Esophagus mucosa (tissue), 1 donor: Measurements from ENCODE around the gene UPB1. TPM values are rescaled to one million over a fixed set of nuclear protein-coding genes. Genes with fewer than 3 reads are reported as not detected.
"Not testable (repeated sequence)": the region's sequence is repeated elsewhere in the genome, so short reads cannot be mapped to it uniquely, and the experiment has no call there.

Source experiments
- ATAC-seq: fragments of 200-7000 bp; cut with Tn5 transposase; one replicate; pipeline ENCODE4 v1.9.1; 2020
- total RNA-seq: library from RNA; stranded (reverse); gene quantifications from one replicate; pipeline ENCODE4 v1.2.4, GENCODE V29; 2023
- donor health status: DM: yes; HTN: yes; CAD: no.

Gene UPB1
- total RNA-seq, 1 donor from 2014 or later = 0.12 TPM

DNA sequence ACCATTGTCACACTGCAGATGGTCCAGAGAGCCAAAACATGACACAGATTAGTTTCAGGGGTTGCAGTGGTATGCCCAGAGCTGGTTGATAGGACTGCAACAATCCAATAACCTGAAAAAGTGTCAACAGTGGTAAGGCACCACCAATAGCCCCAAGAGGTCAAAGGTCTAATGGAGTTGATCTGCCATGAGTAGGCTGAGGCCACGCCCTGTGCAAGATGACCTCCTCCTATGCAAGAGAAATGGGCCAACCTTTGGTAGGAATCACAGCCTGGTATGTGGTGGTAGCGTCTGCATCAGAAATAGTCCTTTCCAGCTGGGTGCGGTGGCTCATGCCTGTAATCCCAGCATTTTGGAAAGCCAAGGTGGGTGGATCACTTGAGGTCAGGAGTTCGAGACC is 40.2 kb downstream of the UPB1 start:
- no peak for ATAC-seq

DNA sequence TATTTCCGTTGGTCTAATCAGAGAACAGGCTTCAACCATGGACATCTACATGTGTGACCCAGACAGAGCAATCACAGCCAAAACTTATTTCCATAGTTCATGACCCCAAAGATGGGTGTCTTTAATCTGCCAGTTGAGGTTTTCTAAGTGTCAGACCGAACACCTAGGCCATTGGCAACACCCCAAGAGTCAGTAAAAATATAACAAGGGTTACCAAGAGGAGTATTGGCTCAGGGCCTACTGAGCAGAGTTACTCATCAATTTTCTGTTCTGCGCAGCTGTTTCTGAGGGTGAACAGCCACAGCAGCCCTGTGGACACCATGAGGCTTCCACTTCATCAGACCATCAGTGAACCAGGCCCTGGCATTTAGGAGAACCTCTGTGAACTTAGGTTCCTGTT is 41.0 kb downstream of the UPB1 start:
- no peak for ATAC-seq

GRCh38 chr22:24540470-24540869 is 45.3 kb downstream of the UPB1 start:
- no peak for ATAC-seq

- ATAC-seq = no peak
Observed at GRCh38 chr22:24541681-24542515, 46.8 kb downstream of the UPB1 start.

DNA sequence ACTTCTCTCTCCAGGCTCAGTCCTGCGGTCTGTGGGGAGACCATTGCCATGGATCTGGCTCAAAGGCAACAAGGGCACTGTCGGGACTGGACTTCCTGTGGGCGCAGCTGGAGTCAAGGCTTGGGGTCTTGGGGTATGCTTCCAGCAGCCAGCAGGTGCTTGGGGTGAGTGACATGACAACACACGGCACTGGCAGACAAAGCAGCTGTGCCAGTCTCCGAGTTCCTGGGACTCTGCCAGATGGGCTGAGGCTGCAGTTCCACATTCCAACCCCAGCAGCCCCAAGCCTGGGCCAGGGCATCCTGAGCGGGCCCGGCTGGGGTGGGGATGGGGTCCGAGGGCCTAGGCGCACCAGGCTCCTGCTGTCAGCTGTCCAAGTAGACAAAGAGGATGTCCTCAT is 47.5 kb downstream of the UPB1 start:
- peak; percentile 39 for ATAC-seq

DNA sequence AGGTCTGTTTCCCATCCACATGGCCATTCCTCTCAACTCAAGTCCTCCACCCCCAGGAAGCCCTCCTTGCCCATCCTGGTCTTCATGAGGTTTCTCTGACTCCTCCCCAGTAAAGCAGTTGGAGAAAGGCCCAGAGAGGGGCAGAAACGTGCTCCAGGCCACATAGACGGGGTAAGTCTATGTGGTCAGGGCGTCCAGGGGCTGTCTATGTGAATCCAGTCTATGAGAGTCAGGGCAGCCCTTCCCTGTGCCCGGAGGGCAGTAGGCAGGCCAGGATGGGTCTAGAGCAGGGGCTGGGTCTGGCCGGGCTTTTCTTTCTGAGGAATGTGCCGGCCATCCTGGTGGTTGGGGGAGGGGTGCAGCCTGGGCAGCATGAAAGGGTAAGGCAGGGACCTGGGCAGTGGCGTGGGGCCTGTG is 48.1 kb downstream of the UPB1 start:
- ATAC-seq = peak; percentile 10

DNA sequence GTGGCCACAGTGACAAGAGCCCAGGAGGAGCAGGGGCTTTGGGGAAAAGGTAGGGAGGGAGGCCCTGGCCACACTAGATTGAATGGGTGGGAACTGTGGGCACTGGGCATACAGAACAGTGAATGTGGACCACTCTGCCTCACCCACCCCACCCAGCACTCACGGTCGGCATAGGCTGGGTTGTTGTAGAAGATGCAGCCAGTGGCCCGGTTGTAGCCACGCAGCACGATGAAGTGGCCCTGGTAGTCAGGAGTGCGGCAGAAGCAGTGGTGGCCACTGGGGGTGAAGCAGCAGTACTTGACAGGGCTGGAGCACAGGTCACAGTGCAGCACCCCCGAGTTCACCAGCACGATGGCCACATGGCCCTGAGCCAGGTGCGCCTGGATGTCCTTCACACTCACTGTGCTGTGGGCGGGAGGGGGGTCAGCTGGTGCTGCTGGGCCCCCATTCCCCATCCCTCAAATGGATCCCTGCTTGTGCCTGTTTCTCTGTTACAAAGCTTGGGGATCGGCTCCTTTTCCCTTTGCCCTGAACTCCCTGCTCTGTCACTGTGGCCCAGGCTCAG is 48.6 kb downstream of the UPB1 start:
- ATAC-seq = no peak

DNA sequence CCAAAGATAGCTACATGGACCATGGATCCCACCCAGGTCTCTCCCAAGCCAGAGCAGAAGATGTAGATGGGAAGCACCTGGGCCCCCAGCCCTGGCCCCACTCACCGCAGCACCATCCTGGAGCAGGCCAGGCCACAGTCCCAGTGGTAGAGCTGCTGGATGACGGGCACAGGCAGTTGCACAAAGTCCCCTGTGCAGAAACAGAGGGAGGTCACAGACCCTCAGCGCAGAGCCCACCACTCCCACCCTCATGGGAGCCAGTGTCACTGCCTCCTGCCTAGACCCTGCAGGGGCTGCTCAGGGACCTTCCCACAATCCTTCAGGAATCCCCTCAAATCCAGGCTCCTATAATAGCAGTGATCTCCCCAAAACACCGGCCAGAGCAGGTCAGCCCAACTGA is 53.7 kb downstream of the UPB1 start:
- no peak for ATAC-seq

- no peak for ATAC-seq
Observed at GRCh38 chr22:24550028-24550901, 55.1 kb downstream of the UPB1 start.

- ATAC-seq = no peak
Observed at GRCh38 chr22:24550902-24551435, 55.8 kb downstream of the UPB1 start.

- ATAC-seq = not testable (repeated sequence)
Observed at GRCh38 chr22:24552503-24553286, 57.6 kb downstream of the UPB1 start.

- ATAC-seq = no peak
Observed at GRCh38 chr22:24553597-24554312, 58.6 kb downstream of the UPB1 start.

GRCh38 chr22:24554313-24555164 is 59.4 kb downstream of the UPB1 start, which contains the start of gene GUCD1:
TSS of gene GUCD1 (minus strand) at chr22:24555138. CDS start at chr22:24554991, 147 bp downstream.
- ATAC-seq = no peak

DNA sequence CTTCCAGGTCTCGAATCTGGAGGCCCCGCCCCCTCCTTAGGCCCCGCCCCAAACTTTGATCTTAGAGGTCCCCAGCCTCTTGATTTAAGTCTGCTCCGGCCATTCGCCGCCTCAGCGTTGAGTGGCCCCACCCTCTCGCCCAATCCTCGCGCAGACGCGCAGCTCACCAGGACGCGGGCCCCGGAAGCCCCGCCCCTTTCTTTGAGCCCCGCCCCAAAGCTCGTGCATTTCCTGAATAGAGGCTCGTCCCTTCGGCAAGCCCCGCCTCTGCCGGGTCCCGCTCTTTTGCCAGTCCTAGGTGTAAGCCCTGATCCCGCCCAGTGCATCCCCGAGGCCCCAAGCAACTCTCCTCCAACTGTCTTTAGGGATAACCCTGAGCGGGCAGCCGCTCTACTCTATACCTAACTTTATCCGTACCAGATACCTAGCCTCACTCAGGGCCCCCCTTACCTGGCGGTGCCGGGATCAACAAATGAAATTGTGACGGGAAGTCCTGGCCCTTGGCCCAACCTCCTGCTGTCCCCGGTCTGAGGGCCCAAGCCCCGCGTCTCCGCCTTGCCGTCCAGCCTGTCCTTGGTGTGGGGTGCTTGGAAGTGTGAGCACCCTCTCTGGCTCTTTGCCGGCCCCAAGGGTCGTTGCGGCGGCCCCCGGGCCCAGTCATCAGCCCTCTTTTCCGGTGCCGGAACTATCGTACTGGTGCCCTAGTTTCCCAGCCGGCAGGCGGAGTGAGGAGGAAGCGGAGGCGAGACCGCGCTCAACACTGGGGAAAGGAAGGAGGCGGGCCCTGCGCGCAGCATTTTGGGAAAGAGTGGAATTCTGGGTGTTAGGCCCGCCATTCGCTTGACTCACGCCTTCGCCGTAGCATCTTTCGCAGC is 60.3 kb downstream of the UPB1 start, which contains the start of gene SNRPD3:
Gene SNRPD3 (plus strand): TSS at position 835 of the 875 bp plus-strand sequence. CDS start 1,676 bp downstream, outside the sequence.
- ATAC-seq = peak; percentile 95

DNA sequence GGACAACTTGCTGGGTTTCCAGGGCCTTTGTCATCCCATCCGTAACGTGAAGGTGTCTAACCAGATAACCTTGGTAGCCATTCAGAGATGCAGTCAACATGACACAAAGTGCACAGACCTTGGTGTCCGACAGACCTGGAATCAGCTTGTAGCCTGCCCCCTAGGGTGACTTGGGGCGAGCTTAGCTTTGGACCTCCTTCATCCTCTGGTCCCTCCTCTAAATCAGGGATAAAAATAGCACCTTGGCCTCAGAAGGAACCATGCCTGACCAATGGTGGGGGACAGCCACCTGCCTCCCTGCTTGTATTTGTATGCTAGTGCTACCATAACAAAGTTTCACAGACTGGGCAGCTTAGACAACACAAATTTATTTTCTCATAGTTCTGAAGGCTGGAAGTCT is 64.3 kb downstream of the UPB1 start:
- ATAC-seq = no peak

GRCh38 chr22:24563246-24563645 is 68.1 kb downstream of the UPB1 start:
- no peak for ATAC-seq

- ATAC-seq = no peak
Observed at GRCh38 chr22:24564376-24565058, 69.4 kb downstream of the UPB1 start.

GRCh38 chr22:24565077-24565476 is 69.9 kb downstream of the UPB1 start:
- ATAC-seq = no peak
